ENCODE measurements around the gene AARS2.
"Not testable (repeated sequence)": the region's sequence is repeated elsewhere in the genome, so short reads cannot be mapped to it uniquely, and the experiment has no call there.

The AARS2 gene

GRCh38 chr6:44333942-44334341 lies 20.8 kb upstream of the AARS2 start:
- in situ Hi-C loops (cut with HindIII; ENCODE audit: low pct_ligation_motif_present, low pct_unique_long_range_greater_than_20kb, low sequenced_read_pairs), result no loop called here
- DNase-seq, result no peak

- no peak for DNase-seq
- in situ Hi-C loops (cut with HindIII; ENCODE audit: low pct_ligation_motif_present, low pct_unique_long_range_greater_than_20kb, low sequenced_read_pairs), result no loop called here
Measured at GRCh38 chr6:44333273-44333919, 20.2 kb upstream of the AARS2 start.

- in situ Hi-C loops (cut with HindIII; ENCODE audit: low pct_ligation_motif_present, low pct_unique_long_range_greater_than_20kb, low sequenced_read_pairs), result no loop called here
Measured at GRCh38 chr6:44332585-44332984, 19.4 kb upstream of the AARS2 start.

GRCh38 chr6:44329858-44330257 lies 16.7 kb upstream of the AARS2 start:
- DNase-seq, result no peak
- in situ Hi-C loops (cut with HindIII; ENCODE audit: low pct_ligation_motif_present, low pct_unique_long_range_greater_than_20kb, low sequenced_read_pairs), result no loop called here

More at GRCh38 chr6:44332585-44332984, 19.4 kb upstream of the AARS2 start:
- DNase-seq, result no peak

GRCh38 chr6:44328203-44328602 lies 15.1 kb upstream of the AARS2 start:
- in situ Hi-C loops (cut with HindIII; ENCODE audit: low pct_ligation_motif_present, low pct_unique_long_range_greater_than_20kb, low sequenced_read_pairs); DNase-seq: not testable (repeated sequence)

- in situ Hi-C loops (cut with HindIII; ENCODE audit: low pct_ligation_motif_present, low pct_unique_long_range_greater_than_20kb, low sequenced_read_pairs), result no loop called here
- DNase-seq, result no peak
Measured at GRCh38 chr6:44327760-44328159, 14.6 kb upstream of the AARS2 start.

GRCh38 chr6:44327096-44327495 lies 13.9 kb upstream of the AARS2 start:
- DNase-seq, result no peak
- in situ Hi-C loops (cut with HindIII; ENCODE audit: low pct_ligation_motif_present, low pct_unique_long_range_greater_than_20kb, low sequenced_read_pairs), result no loop called here

GRCh38 chr6:44321210-44321609 lies 8.1 kb upstream of the AARS2 start:
- DNase-seq, result no peak
- in situ Hi-C loops (cut with HindIII; ENCODE audit: low pct_ligation_motif_present, low pct_unique_long_range_greater_than_20kb, low sequenced_read_pairs), result no loop called here

- in situ Hi-C loops (cut with HindIII; ENCODE audit: low pct_ligation_motif_present, low pct_unique_long_range_greater_than_20kb, low sequenced_read_pairs); DNase-seq: not testable (repeated sequence)
Measured at GRCh38 chr6:44317136-44317631, 4.0 kb upstream of the AARS2 start.

- no peak for DNase-seq
- in situ Hi-C loops (cut with HindIII; ENCODE audit: low pct_ligation_motif_present, low pct_unique_long_range_greater_than_20kb, low sequenced_read_pairs), result no loop called here
Measured at GRCh38 chr6:44316481-44316880, 3.3 kb upstream of the AARS2 start.

GRCh38 chr6:44315951-44316350 lies 2.8 kb upstream of the AARS2 start:
- DNase-seq, result no peak
- in situ Hi-C loops (cut with HindIII; ENCODE audit: low pct_ligation_motif_present, low pct_unique_long_range_greater_than_20kb, low sequenced_read_pairs), result no loop called here

GRCh38 chr6:44315516-44315915 lies 2.4 kb upstream of the AARS2 start:
- in situ Hi-C loops (cut with HindIII; ENCODE audit: low pct_ligation_motif_present, low pct_unique_long_range_greater_than_20kb, low sequenced_read_pairs), result no loop called here
- no peak for DNase-seq

GRCh38 chr6:44314657-44315056 lies 1.5 kb upstream of the AARS2 start:
- in situ Hi-C loops (cut with HindIII; ENCODE audit: low pct_ligation_motif_present, low pct_unique_long_range_greater_than_20kb, low sequenced_read_pairs); DNase-seq: not testable (repeated sequence)

GRCh38 chr6:44311767-44312166 lies 1.4 kb downstream of the AARS2 start:
- in situ Hi-C loops (cut with HindIII; ENCODE audit: low pct_ligation_motif_present, low pct_unique_long_range_greater_than_20kb, low sequenced_read_pairs), result no loop called here

GRCh38 chr6:44311304-44311703 lies 1.8 kb downstream of the AARS2 start:
- no peak for DNase-seq
- in situ Hi-C loops (cut with HindIII; ENCODE audit: low pct_ligation_motif_present, low pct_unique_long_range_greater_than_20kb, low sequenced_read_pairs), result no loop called here

More at GRCh38 chr6:44311767-44312166, 1.4 kb downstream of the AARS2 start:
- DNase-seq, result no peak

- in situ Hi-C loops (cut with HindIII; ENCODE audit: low pct_ligation_motif_present, low pct_unique_long_range_greater_than_20kb, low sequenced_read_pairs), result no loop called here
- no peak for DNase-seq
Measured at GRCh38 chr6:44310241-44310640, 2.9 kb downstream of the AARS2 start.

- in situ Hi-C loops (cut with HindIII; ENCODE audit: low pct_ligation_motif_present, low pct_unique_long_range_greater_than_20kb, low sequenced_read_pairs), result no loop called here
- no peak for DNase-seq
Measured at GRCh38 chr6:44309631-44310030, 3.5 kb downstream of the AARS2 start.

GRCh38 chr6:44309092-44309491 lies 4.1 kb downstream of the AARS2 start:
- DNase-seq, result no peak
- in situ Hi-C loops (cut with HindIII; ENCODE audit: low pct_ligation_motif_present, low pct_unique_long_range_greater_than_20kb, low sequenced_read_pairs), result no loop called here

GRCh38 chr6:44307217-44307616 lies 5.9 kb downstream of the AARS2 start:
- in situ Hi-C loops (cut with HindIII; ENCODE audit: low pct_ligation_motif_present, low pct_unique_long_range_greater_than_20kb, low sequenced_read_pairs), result no loop called here

GRCh38 chr6:44306710-44307109 lies 6.4 kb downstream of the AARS2 start:
- no peak for DNase-seq
- in situ Hi-C loops (cut with HindIII; ENCODE audit: low pct_ligation_motif_present, low pct_unique_long_range_greater_than_20kb, low sequenced_read_pairs), result no loop called here

More at GRCh38 chr6:44307217-44307616, 5.9 kb downstream of the AARS2 start:
- no peak for DNase-seq

Measured in ACHN (cell line).